Measurements from ENCODE around the gene HSPA1B.
A peak's percentile ranks its signal among the peaks of the same experiment; 100 is the strongest.
"Not testable (repeated sequence)": the region's sequence is repeated elsewhere in the genome, so short reads cannot be mapped to it uniquely, and the experiment has no call there.

HSPA1B gene

GRCh38 chr6:31799781-31800180, 27.8 kb upstream of the HSPA1B start:
- no peak for DNase-seq

GRCh38 chr6:31801031-31801927, 26.3 kb upstream of the HSPA1B start:
- not testable (repeated sequence) for DNase-seq

GRCh38 chr6:31805939-31806469, 21.5 kb upstream of the HSPA1B start:
- no peak for DNase-seq

GRCh38 chr6:31806470-31807272, 20.9 kb upstream of the HSPA1B start, which contains the start of gene LSM2:
Gene LSM2, minus strand, starts transcription at chr6:31806966. Its CDS starts 209 bp downstream, at chr6:31806757.
- DNase-seq: peak; percentile 90 to 93

GRCh38 chr6:31808599-31808998, 18.9 kb upstream of the HSPA1B start:
- DNase-seq: not testable (repeated sequence)

GRCh38 chr6:31811645-31812044, 15.9 kb upstream of the HSPA1B start:
- DNase-seq: no peak

GRCh38 chr6:31813465-31813849, 14.1 kb upstream of the HSPA1B start:
- no peak for DNase-seq

GRCh38 chr6:31814677-31815024, 12.9 kb upstream of the HSPA1B start:
- peak; percentile 96 to 97 for DNase-seq

GRCh38 chr6:31815025-31815838, 12.3 kb upstream of the HSPA1B start, which contains the start of the genes HSPA1A and HSPA1L:
Gene HSPA1A, plus strand, starts transcription at chr6:31815543. Its CDS starts 214 bp downstream, at chr6:31815757.
Gene HSPA1L, minus strand, starts transcription at chr6:31815283. Its CDS starts 3,311 bp downstream, at chr6:31811972.
- DNase-seq: peak; percentile 91 to 94

GRCh38 chr6:31817133-31817928, 10.2 kb upstream of the HSPA1B start:
- peak; percentile 55 to 65 for DNase-seq

GRCh38 chr6:31817929-31818511, 9.5 kb upstream of the HSPA1B start:
- DNase-seq: not testable (repeated sequence)

GRCh38 chr6:31819871-31820299, 7.7 kb upstream of the HSPA1B start:
- DNase-seq: no peak

GRCh38 chr6:31820399-31820798, 7.1 kb upstream of the HSPA1B start:
- not testable (repeated sequence) for DNase-seq

- peak; percentile 54 to 64 for DNase-seq
Measured at GRCh38 chr6:31821301-31822035, 6.1 kb upstream of the HSPA1B start.

GRCh38 chr6:31822036-31822821, 5.3 kb upstream of the HSPA1B start:
- DNase-seq: peak; percentile 64 to 76

GRCh38 chr6:31823592-31824196, 3.8 kb upstream of the HSPA1B start:
- DNase-seq: peak; percentile 34 to 53

- no peak for DNase-seq
Measured at GRCh38 chr6:31825553-31825952, 2.0 kb upstream of the HSPA1B start.

- peak; percentile 87 to 93 for DNase-seq
Measured at GRCh38 chr6:31826793-31827285, 699 bp upstream of the HSPA1B start.
